Psoas muscle (tissue), 8 donors: ENCODE results near the gene GRIN3A. TPM values are rescaled to one million over a fixed set of nuclear protein-coding genes. Genes with fewer than 3 reads are reported as not detected.
"Not testable (repeated sequence)": the region's sequence is repeated elsewhere in the genome, so short reads cannot be mapped to it uniquely, and the experiment has no call there.

Experiments used
- ATAC-seq, 4 donors: fragments of 200-7000 bp; cut with Tn5 transposase; one replicate each; pipeline ENCODE4 v1.9.1; 2020; ENCODE audit warnings: moderate library complexity in 3 of 4, mild to moderate bottlenecking in 2 of 4
- DNase-seq, 2 donors: peaks; one replicate each; pipeline ENCODE4 v3.0.0-alpha.2; 2020
- H3K27ac ChIP-seq: fragments of 200-600 bp; one replicate; pipeline ENCODE4 v1.8.0; 2022
- H3K27me3 ChIP-seq, 3 donors: fragments of 200-600 bp in 1 of 3; one replicate each; pipeline versions ENCODE4 v1.6.1 to v1.8.0; 2013 to 2022; ENCODE audit warnings: low read length in 2 of 3, mild to moderate bottlenecking in 2 of 3, moderate library complexity in 1 of 3; ENCODE audit not compliant: insufficient read depth in 3 of 3
- H3K36me3 ChIP-seq, 2 donors: fragments of 200-600 bp in 1 of 2; one replicate each; pipeline versions ENCODE4 v1.6.1 to v1.8.0; 2013 to 2022; ENCODE audit warnings: low read depth in 1 of 2, mild to moderate bottlenecking in 1 of 2, moderate library complexity in 1 of 2; ENCODE audit not compliant: insufficient read depth in 1 of 2
- H3K4me1 ChIP-seq: fragments of 200-600 bp; one replicate; pipeline ENCODE4 v1.8.0; 2022
- H3K4me3 ChIP-seq: fragments of 200-600 bp; one replicate; pipeline ENCODE4 v1.8.0; 2022; ENCODE audit warnings: mild to moderate bottlenecking
- H3K9me3 ChIP-seq: fragments of 200-600 bp; one replicate; pipeline ENCODE4 v1.8.0; 2022
- CTCF ChIP-seq: fragments of 200-600 bp; IDR thresholded peaks from one replicate; pipeline ENCODE4 v1.8.0; 2022; ENCODE audit warnings: antibody characterized with exemption
- WGBS, 3 donors: extraction: QIAGEN DNeasy Blood & Tissue Kit; methylation state at CpG; one replicate each; pipeline versions ENCODE4 v1.1.6 to v1.1.7; 2013; 5-methylcytosine and 5-hydroxymethylcytosine counted together
- intact Hi-C, 2 donors: fragments of 100-400 bp; cut with DNase I; formaldehyde crosslinking; loops; one replicate each; pipeline versions ENCODE4 v1.11.0 to v1.14.2; 2022
- polyA plus RNA-seq, 3 donors: library from polyadenylated mRNA; stranded (reverse); fragments of 200-250 nt; gene quantifications; one replicate each; pipeline ENCODE4 v1.2.3, GENCODE V29; 2013
- total RNA-seq, 4 donors: library from RNA; stranded (reverse); fragmentation: NEBNext Ultra II Directional in 2 of 4; extraction: Animal tissue kit (Norgen Biotek cat#: 25700) in 2 of 4; gene quantifications; one replicate each; pipeline versions ENCODE4 v1.2.1 to v1.2.4, GENCODE V29; 2021 to 2023
- donor health status: healthy with polysubstance abuse.
- donor health status: DM: no; HTN: no; CAD: no; lungs with moderate emphysema.
- donor health status: Bipolar disorder and iron deficiency.
- donor health status: healthy.
- donor health status: DM: yes; HTN: yes; CAD: no.
- donor health status: DM: no; HTN: no; CAD: no.
- donor health status: DM: no; HTN: no; CAD: no.
- donor health status: DM: yes; HTN: yes; CAD: no.

GRIN3A gene
- total and polyA plus RNA-seq, 7 donors: 0.01 to 0.04 TPM; not detected in 5

GRCh38 chr9:101564252-101564651 is 174.2 kb downstream of the GRIN3A start:
- H3K4me3 ChIP-seq: no peak overlapping the region
- H3K27me3 ChIP-seq: no peaks in the 10 kb centered on the region
- no peaks in the 10 kb centered on the region for H3K4me1 ChIP-seq
- peaks cover 29 to 95% of the 10 kb centered on the region in 2 donors for H3K36me3 ChIP-seq
- H3K27ac ChIP-seq: no peak overlapping the region
- no peak for TF ChIP-seq CTCF
- no peaks in the 10 kb centered on the region for H3K9me3 ChIP-seq
- DNase-seq (no peak), ATAC-seq (no peak)
- intact Hi-C loops: no loop called here

- no peaks in the 10 kb centered on the region for H3K4me1 ChIP-seq
- H3K4me3 ChIP-seq: no peak overlapping the region
- DNase-seq (no peak), ATAC-seq (no peak)
- H3K27ac ChIP-seq: no peak overlapping the region
- peaks cover 29 to 97% of the 10 kb centered on the region in 2 donors for H3K36me3 ChIP-seq
- no peaks in the 10 kb centered on the region for H3K27me3 ChIP-seq
- 91 to 97% (median 96%) methylated on average over 1 of the region's 1 CpG for WGBS, 3 donors
- no peaks in the 10 kb centered on the region for H3K9me3 ChIP-seq
- no peak for TF ChIP-seq CTCF
- intact Hi-C loops: no loop called here
These were observed 175.5 kb downstream of the GRIN3A start for GRCh38 chr9:101562966-101563365.

- ATAC-seq: no peak
- Histone ChIP-seq H3K4me3 (no peak overlapping the region), H3K4me1 (no peaks in the 10 kb centered on the region), H3K27ac (no peak overlapping the region), H3K9me3 (no peaks in the 10 kb centered on the region), H3K27me3 (no peaks in the 10 kb centered on the region), H3K36me3 (peaks cover 23 to 97% of the 10 kb centered on the region in 2 donors)
- intact Hi-C loops: no loop called here
- DNase-seq: no peak
- WGBS, 3 donors: 89 to 100% (median 93%) methylated on average over 1 of the region's 1 CpG
- no peak for TF ChIP-seq CTCF
These were observed 176.7 kb downstream of the GRIN3A start for GRCh38 chr9:101561740-101562139.

GRCh38 chr9:101549472-101550098 is 188.9 kb downstream of the GRIN3A start:
- WGBS, 3 donors: 78 to 90% (median 82%) methylated on average over 17 of the region's 18 CpGs
- intact Hi-C loops, ATAC-seq, H3K9me3 ChIP-seq, H3K27ac ChIP-seq, H3K4me1 ChIP-seq, H3K4me3 ChIP-seq, H3K27me3 ChIP-seq, DNase-seq: not testable (repeated sequence)
- peaks cover 14 to 100% of the 10 kb centered on the region in 2 donors for H3K36me3 ChIP-seq

GRCh38 chr9:101543098-101543735 is 195.2 kb downstream of the GRIN3A start:
- ATAC-seq (no peak), DNase-seq (no peak)
- H3K27ac ChIP-seq: no peak overlapping the region
- WGBS, 3 donors: 97 to 98% (median 98%) methylated on average over 14 of the region's 14 CpGs
- H3K36me3 ChIP-seq: peaks cover 7 to 89% of the 10 kb centered on the region in 2 donors
- TF ChIP-seq CTCF: no peak
- no peaks in the 10 kb centered on the region for H3K9me3 ChIP-seq
- no peaks in the 10 kb centered on the region for H3K4me1 ChIP-seq
- no peaks in the 10 kb centered on the region for H3K27me3 ChIP-seq
- intact Hi-C loops: no loop called here
- H3K4me3 ChIP-seq: no peak overlapping the region
